IMR-90 (cell line): Measurements from ENCODE around the gene MPND.

Source experiments
- BHLHE40 ChIP-seq: fragments of 150-350 bp; IDR thresholded peaks from 2 replicates; pipeline ENCODE4 v1.6.1; 2016; ENCODE audit warnings: mild to moderate bottlenecking, low read depth, low read length
- CHD1 ChIP-seq: IDR thresholded peaks from 2 replicates; pipeline ENCODE4 v1.6.1; 2012; ENCODE audit warnings: low read depth, low read length, improper control_type of control experiment
- CTCF ChIP-seq: conservative IDR thresholded peaks from 2 replicates; pipeline ENCODE4 v1.5.1; 2012; ENCODE audit warnings: mild to moderate bottlenecking, low read depth, low read length, improper control_type of control experiment
- FOS ChIP-seq: fragments of 150-350 bp; IDR thresholded peaks from 2 replicates; pipeline ENCODE4 v1.6.1; 2016; ENCODE audit warnings: low read depth, low read length
- MAFK ChIP-seq: IDR thresholded peaks from 2 replicates; pipeline ENCODE4 v1.6.1; 2012; ENCODE audit warnings: low read depth, low read length, improper control_type of control experiment
- MAZ ChIP-seq: IDR thresholded peaks from 2 replicates; pipeline ENCODE4 v1.6.1; 2012; ENCODE audit warnings: low read depth, mild to moderate bottlenecking, low read length, improper control_type of control experiment, moderate library complexity, borderline replicate concordance
- MXI1 ChIP-seq: IDR thresholded peaks from 2 replicates; pipeline ENCODE4 v1.6.1; 2012; ENCODE audit warnings: low read depth, mild to moderate bottlenecking, low read length, moderate library complexity, borderline replicate concordance
- POLR2A ChIP-seq: IDR thresholded peaks from 2 replicates; pipeline ENCODE4 v1.6.1; 2012; ENCODE audit warnings: mild to moderate bottlenecking, low read depth, low read length
- RAD21 ChIP-seq: IDR thresholded peaks from 2 replicates; pipeline ENCODE4 v1.6.1; 2012; ENCODE audit warnings: low read length, improper control_type of control experiment
- RFX5 ChIP-seq: IDR thresholded peaks from 2 replicates; pipeline ENCODE4 v1.8.0; 2012; ENCODE audit warnings: low read depth, mild to moderate bottlenecking, low read length, moderate library complexity
- SMC3 ChIP-seq: fragments of 150-350 bp; IDR thresholded peaks from 2 replicates; pipeline ENCODE4 v1.6.1; 2016; ENCODE audit warnings: low read depth, mild to moderate bottlenecking, antibody characterized with exemption, low read length, moderate library complexity
- TF ChIP-seq, protein P1 (sequence below): fragments of 150-350 bp; IDR thresholded peaks from 2 replicates; pipeline ENCODE4 v1.6.1; 2017; ENCODE audit warnings: mild to moderate bottlenecking, antibody characterized with exemption, low read length, low read depth

DNA sequence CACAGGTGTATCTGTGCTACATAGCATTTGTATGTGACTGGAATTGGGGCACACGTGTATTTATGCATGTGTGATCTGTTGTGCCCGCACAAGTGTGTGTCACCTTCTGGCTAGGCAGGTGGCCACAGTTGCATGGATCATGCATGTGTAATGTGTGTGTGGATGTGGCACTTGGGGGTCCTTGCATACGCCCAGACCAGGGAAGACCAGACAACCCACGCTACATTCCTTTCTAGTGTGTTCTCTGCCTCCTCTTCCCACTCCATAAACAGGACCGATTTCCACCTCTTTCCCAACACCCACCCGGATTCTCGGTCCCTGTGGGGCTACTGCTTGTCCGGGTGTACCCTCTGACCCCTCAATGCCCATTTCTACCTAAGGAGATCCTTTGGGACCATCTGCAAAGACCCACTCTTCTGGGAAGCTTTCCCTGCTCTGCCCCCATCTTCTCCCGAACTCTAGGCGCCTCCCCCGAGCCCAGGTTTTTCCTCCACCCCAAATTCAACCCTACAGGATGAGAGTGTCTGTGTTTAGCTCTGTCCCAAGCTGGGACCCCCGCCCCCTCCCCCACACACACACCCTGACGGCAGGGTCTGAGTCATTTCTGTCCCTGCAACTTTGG, 17.0 kb upstream of the MPND start:
- TF ChIP-seq CTCF, result no peak
- TF ChIP-seq, protein P1, sequence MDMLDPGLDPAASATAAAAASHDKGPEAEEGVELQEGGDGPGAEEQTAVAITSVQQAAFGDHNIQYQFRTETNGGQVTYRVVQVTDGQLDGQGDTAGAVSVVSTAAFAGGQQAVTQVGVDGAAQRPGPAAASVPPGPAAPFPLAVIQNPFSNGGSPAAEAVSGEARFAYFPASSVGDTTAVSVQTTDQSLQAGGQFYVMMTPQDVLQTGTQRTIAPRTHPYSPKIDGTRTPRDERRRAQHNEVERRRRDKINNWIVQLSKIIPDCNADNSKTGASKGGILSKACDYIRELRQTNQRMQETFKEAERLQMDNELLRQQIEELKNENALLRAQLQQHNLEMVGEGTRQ, result no peak
- no peak for TF ChIP-seq BHLHE40
- TF ChIP-seq RAD21, result no peak
- no peak for TF ChIP-seq POLR2A
- no peak for TF ChIP-seq MAFK
- no peak for TF ChIP-seq SMC3
- TF ChIP-seq MAZ, result no peak
- TF ChIP-seq CHD1, result no peak
- TF ChIP-seq RFX5, result no peak
- no peak for TF ChIP-seq FOS
- no peak for TF ChIP-seq MXI1
